A549 (cell line): ENCODE results near the gene ZSCAN12.

Experiments
- CBX8 ChIP-seq: fragments of 200-600 bp; sonication (generic); IDR thresholded peaks from 2 replicates; pipeline ENCODE4 v1.6.1; 2016
- CHD4 ChIP-seq: fragments of 200-600 bp; sonication (generic); IDR thresholded peaks from 2 replicates; pipeline ENCODE4 v1.6.1; 2016; ENCODE audit warnings: antibody characterized with exemption, mild to moderate bottlenecking, borderline replicate concordance
- JUNB ChIP-seq: fragments of >200 bp; sonication (Bioruptor Twin); formaldehyde crosslinking; IDR thresholded peaks from 2 replicates; pipeline ENCODE4 v1.6.1; 2016
- MAX ChIP-seq: IDR thresholded peaks from 2 replicates; pipeline ENCODE4 v1.6.1; 2012
- NR3C1 ChIP-seq: fragments of >200 bp; sonication (Bioruptor Twin); formaldehyde crosslinking; IDR thresholded peaks from 3 replicates; pipeline ENCODE4 v1.6.1; 2017
- TF ChIP-seq, protein P1 (sequence below): fragments of >200 bp; sonication (Bioruptor Twin); formaldehyde crosslinking; IDR thresholded peaks from 3 replicates; pipeline ENCODE4 v1.5.1; 2016

GRCh38 chr6:28380381-28380780, 19.2 kb downstream of the ZSCAN12 start:
- no peak for TF ChIP-seq JUNB
- TF ChIP-seq, protein P1, sequence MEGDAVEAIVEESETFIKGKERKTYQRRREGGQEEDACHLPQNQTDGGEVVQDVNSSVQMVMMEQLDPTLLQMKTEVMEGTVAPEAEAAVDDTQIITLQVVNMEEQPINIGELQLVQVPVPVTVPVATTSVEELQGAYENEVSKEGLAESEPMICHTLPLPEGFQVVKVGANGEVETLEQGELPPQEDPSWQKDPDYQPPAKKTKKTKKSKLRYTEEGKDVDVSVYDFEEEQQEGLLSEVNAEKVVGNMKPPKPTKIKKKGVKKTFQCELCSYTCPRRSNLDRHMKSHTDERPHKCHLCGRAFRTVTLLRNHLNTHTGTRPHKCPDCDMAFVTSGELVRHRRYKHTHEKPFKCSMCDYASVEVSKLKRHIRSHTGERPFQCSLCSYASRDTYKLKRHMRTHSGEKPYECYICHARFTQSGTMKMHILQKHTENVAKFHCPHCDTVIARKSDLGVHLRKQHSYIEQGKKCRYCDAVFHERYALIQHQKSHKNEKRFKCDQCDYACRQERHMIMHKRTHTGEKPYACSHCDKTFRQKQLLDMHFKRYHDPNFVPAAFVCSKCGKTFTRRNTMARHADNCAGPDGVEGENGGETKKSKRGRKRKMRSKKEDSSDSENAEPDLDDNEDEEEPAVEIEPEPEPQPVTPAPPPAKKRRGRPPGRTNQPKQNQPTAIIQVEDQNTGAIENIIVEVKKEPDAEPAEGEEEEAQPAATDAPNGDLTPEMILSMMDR = no peak
- TF ChIP-seq MAX = no peak
- TF ChIP-seq CBX8 = no peak
- no peak for TF ChIP-seq NR3C1
- no peak for TF ChIP-seq CHD4
